ENCODE data around the gene FRS3. TPM values are rescaled to one million over a fixed set of nuclear protein-coding genes. Genes with fewer than 3 reads are reported as not detected.

Gene FRS3
- total and polyA plus RNA-seq, 2 of the 13 experiments (the other 11 are each of a cell fraction or from before 2014, with no cell fraction given), result 3.0 to 7.4 TPM

- TF ChIP-seq REST (IDR thresholded peaks at IDR 0.05; ENCODE audit: borderline replicate concordance in 1 of 2, low read depth in 1 of 2, low read length in 2 of 2) (no peak; a peak in 1 of 4 replicates), ZNF558 (CRISPR knock-in tag; IDR thresholded peaks at IDR 0.05; ENCODE audit: borderline replicate concordance) (no peak), GABPA (IDR thresholded peaks at IDR 0.05; ENCODE audit: low read depth, low read length) (no peak), GABPA (CRISPR knock-in tag; IDR thresholded peaks at IDR 0.05; ENCODE audit: low read depth) (no peak), ZNF629 (CRISPR knock-in tag; conservative IDR thresholded peaks at IDR 0.05) (peak; percentile 50; the same call in 1 of the 2 replicates), ZNF207 (IDR thresholded peaks at IDR 0.05; ENCODE audit: borderline replicate concordance) (no peak), MATR3 (CRISPR knock-in tag; IDR thresholded peaks at IDR 0.05) (no peak), ZNF552 (CRISPR knock-in tag; IDR thresholded peaks at IDR 0.05; ENCODE audit: borderline replicate concordance) (no peak), IRX3 (CRISPR knock-in tag; IDR thresholded peaks at IDR 0.05; ENCODE audit: borderline replicate concordance, low read depth) (0 out of 2 replicates have a peak, but pooled peaks have one; percentile 70), ZNF747 (CRISPR knock-in tag; IDR thresholded peaks at IDR 0.05; ENCODE audit: borderline replicate concordance) (peak; percentile 75), CHD2 (IDR thresholded peaks at IDR 0.05; ENCODE audit: low read depth, low read length) (no peak), ZSCAN21 (CRISPR knock-in tag; IDR thresholded peaks at IDR 0.05; ENCODE audit: borderline replicate concordance) (no peak), ZNF672 (CRISPR knock-in tag; IDR thresholded peaks at IDR 0.05) (0 out of 2 replicates have a peak, but pooled peaks have one; percentile 71), ZNF33A (CRISPR knock-in tag; IDR thresholded peaks at IDR 0.05; ENCODE audit: borderline replicate concordance) (no peak)
- TF ChIP-seq, protein P1, sequence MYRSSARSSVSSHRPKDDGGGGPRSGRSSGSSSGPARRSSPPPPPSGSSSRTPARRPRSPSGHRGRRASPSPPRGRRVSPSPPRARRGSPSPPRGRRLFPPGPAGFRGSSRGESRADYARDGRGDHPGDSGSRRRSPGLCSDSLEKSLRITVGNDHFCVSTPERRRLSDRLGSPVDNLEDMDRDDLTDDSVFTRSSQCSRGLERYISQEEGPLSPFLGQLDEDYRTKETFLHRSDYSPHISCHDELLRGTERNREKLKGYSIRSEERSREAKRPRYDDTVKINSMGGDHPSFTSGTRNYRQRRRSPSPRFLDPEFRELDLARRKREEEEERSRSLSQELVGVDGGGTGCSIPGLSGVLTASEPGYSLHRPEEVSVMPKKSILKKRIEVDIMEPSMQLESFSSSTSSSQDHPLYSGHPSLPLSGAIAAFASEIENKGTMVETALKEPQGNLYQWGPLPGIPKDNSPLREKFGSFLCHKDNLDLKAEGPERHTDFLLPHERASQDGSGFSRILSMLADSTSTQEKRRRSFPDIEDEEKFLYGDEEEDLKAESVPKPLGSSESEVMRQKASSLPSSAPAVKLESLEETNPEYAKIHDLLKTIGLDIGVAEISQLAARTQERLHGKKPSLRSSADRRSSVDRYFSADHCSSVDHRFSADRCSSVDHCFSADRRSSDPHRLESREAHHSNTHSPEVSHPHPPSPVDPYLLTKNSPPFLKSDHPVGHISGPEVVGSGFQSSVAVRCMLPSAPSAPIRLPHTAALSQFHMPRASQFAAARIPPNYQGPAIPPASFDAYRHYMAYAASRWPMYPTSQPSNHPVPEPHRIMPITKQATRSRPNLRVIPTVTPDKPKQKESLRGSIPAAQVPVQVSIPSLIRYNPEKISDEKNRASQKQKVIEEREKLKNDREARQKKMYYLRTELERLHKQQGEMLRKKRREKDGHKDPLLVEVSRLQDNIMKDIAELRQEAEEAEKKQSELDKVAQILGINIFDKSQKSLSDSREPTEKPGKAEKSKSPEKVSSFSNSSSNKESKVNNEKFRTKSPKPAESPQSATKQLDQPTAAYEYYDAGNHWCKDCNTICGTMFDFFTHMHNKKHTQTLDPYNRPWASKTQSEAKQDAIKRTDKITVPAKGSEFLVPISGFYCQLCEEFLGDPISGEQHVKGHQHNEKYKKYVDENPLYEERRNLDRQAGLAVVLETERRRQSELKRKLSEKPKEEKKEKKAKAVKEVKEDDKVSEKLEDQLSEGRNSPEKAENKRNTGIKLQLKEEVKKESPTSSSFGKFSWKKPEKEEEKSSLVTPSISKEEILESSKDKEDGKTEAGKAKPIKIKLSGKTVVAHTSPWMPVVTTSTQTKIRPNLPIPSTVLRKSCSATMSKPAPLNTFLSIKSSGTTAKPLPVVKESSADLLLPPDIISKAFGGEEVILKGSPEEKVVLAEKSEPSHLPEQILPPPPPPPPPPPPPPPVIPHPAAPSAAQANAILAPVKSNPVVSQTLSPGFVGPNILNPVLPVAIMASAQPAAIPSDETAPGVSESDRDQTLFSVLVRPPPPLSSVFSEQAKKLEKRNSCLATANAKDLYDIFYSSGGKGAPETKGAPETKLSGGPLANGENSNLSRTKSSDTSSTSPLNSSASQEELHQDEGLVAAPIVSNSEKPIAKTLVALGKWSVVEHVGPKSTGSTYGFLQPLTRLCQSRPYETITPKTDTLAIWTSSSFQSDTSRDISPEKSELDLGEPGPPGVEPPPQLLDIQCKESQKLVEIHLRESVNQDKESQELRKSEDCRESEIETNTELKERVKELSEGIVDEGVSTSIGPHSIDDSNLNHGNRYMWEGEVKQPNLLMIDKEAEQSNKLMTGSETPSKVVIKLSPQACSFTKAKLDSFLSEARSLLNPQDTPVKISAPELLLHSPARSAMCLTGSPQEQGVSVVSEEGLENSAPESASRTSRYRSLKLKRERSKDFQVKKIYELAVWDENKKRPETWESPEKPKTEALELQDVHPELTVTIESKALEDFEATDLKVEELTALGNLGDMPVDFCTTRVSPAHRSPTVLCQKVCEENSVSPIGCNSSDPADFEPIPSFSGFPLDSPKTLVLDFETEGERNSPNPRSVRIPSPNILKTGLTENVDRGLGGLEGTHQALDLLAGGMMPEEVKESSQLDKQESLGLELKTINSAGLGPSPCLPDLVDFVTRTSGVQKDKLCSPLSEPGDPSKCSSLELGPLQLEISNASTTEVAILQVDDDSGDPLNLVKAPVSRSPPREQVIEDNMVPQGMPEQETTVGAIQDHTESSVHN (CRISPR knock-in tag; IDR thresholded peaks at IDR 0.05), result peak; percentile 88; the same call in 1 of the 2 replicates
- TF ChIP-seq, protein P2, sequence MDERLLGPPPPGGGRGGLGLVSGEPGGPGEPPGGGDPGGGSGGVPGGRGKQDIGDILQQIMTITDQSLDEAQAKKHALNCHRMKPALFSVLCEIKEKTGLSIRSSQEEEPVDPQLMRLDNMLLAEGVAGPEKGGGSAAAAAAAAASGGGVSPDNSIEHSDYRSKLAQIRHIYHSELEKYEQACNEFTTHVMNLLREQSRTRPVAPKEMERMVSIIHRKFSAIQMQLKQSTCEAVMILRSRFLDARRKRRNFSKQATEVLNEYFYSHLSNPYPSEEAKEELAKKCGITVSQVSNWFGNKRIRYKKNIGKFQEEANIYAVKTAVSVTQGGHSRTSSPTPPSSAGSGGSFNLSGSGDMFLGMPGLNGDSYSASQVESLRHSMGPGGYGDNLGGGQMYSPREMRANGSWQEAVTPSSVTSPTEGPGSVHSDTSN (CRISPR knock-in tag; IDR thresholded peaks at IDR 0.05), result no peak
These were observed 32.2 kb downstream of the FRS3 start, which contains the start of gene PGC (continued) for GRCh38 chr6:41747256-41748101.
